Endothelial cell of umbilical vein (primary cell): ENCODE measurements around the gene CLIC3. TPM values are rescaled to one million over a fixed set of nuclear protein-coding genes. Genes with fewer than 3 reads are reported as not detected.

ENCODE experiments used
- BruUV-seq: library from RNA; stranded (reverse); fragments of 400-500 nt; replicated peaks from 2 replicates; lab custom pipeline; 2021; lab: Mats Ljungman, UMichigan
- CTCF ChIA-PET: fragments of 300-600, 350-600 bp; sonication (Branson Sonifier 250); formaldehyde crosslinking; loops from one replicate; lab custom pipeline; 2021; ENCODE audit warnings: antibody characterized with exemption, inconsistent platforms; lab: Charles Lee
- POLR2A ChIA-PET: fragments of 300-600, 350-600 bp; sonication (Branson Sonifier 250); formaldehyde crosslinking; loops from one replicate; lab custom pipeline; 2021; ENCODE audit warnings: antibody characterized with exemption, inconsistent platforms; lab: Charles Lee
- DNase-seq: peaks from one replicate; pipeline ENCODE4 v3.0.0-alpha.2; 2011; ENCODE audit warnings: low read depth, low spot score
- FAIRE-seq: peaks from 2 replicates; lab custom pipeline; 2011; peaks lifted over from hg19 to GRCh38; lab: Jason Lieb, UNC
- H2AFZ ChIP-seq: 2 replicates; pipeline ENCODE4 v1.6.0; 2012; ENCODE audit warnings: low read depth, low read length, control low read depth, inconsistent platforms
- H3K27ac ChIP-seq: 2 replicates; pipeline ENCODE4 v1.5.1; 2011; ENCODE audit warnings: low read depth, mild to moderate bottlenecking, control low read depth, low read length, moderate library complexity; ENCODE audit not compliant: insufficient read depth
- H3K27me3 ChIP-seq, 2 experiments: 2 replicates each; pipeline versions ENCODE4 v1.6.0 to v1.6.1; 2011; ENCODE audit warnings: low read length in 2 of 2, mixed read lengths in 1 of 2; ENCODE audit not compliant: control insufficient read depth in 2 of 2, insufficient read depth in 2 of 2
- H3K36me3 ChIP-seq, 2 experiments: 2 replicates in 1 of 2; 3 replicates in 1 of 2; pipeline ENCODE4 v1.5.1; 2011; ENCODE audit warnings: low read length in 2 of 2, mild to moderate bottlenecking in 1 of 2, moderate library complexity in 1 of 2; ENCODE audit not compliant: control insufficient read depth in 2 of 2, insufficient read depth in 2 of 2; ENCODE audit errors: extremely low read depth in 1 of 2
- H3K4me1 ChIP-seq: 3 replicates; pipeline ENCODE4 v1.5.1; 2011; ENCODE audit warnings: mild to moderate bottlenecking, low read length; ENCODE audit not compliant: control insufficient read depth, insufficient read depth; ENCODE audit errors: extremely low read depth
- H3K4me2 ChIP-seq: 2 replicates; pipeline ENCODE4 v1.6.1; 2011; ENCODE audit warnings: low read length, control low read depth, mixed read lengths; ENCODE audit not compliant: insufficient read depth
- H3K4me3 ChIP-seq, 3 experiments: fragments of 200-600 bp in 1 of 3; sonication (generic), shearing (Covaris generic) in 1 of 3; replicated peaks in 1 of 3; 2 replicates each; pipeline ENCODE4 v1.5.1; 2011 to 2016; ENCODE audit warnings: control low read depth in 3 of 3, low read length in 3 of 3, mild to moderate bottlenecking in 2 of 3, inconsistent platforms in 1 of 3, low read depth in 1 of 3, moderate library complexity in 1 of 3; ENCODE audit not compliant: insufficient read depth in 1 of 3
- H3K79me2 ChIP-seq: 2 replicates; pipeline ENCODE4 v1.6.0; 2012; ENCODE audit warnings: low read length, inconsistent platforms; ENCODE audit not compliant: control insufficient read depth, insufficient read depth
- H3K9ac ChIP-seq: replicated peaks from 2 replicates; pipeline ENCODE3; 2011; ENCODE audit warnings: low read length, control low read depth; ENCODE audit not compliant: insufficient read depth; ENCODE audit errors: extremely low read depth
- H3K9me1 ChIP-seq: replicated peaks from 3 replicates; pipeline ENCODE4 v1.6.0; 2011; ENCODE audit warnings: mild to moderate bottlenecking, low read length; ENCODE audit not compliant: control insufficient read depth, insufficient read depth; ENCODE audit errors: extremely low read depth
- H3K9me3 ChIP-seq: replicated peaks from 2 replicates; pipeline ENCODE4 v1.5.1; 2012; ENCODE audit warnings: low read length, inconsistent platforms; ENCODE audit not compliant: control insufficient read depth, insufficient read depth
- H4K20me1 ChIP-seq: replicated peaks from 2 replicates; pipeline ENCODE3; 2011; ENCODE audit warnings: mild to moderate bottlenecking, low read length; ENCODE audit not compliant: control insufficient read depth, insufficient read depth; ENCODE audit errors: extremely low read depth
- CTCF ChIP-seq, 2 donors: IDR thresholded peaks; 1 replicate in 1 of 2; 2 replicates in 1 of 2; pipeline ENCODE4 v1.5.1; 2011; ENCODE audit warnings: low read length in 2 of 2, mild to moderate bottlenecking in 2 of 2, moderate library complexity in 2 of 2, control low read depth in 1 of 2, inconsistent platforms in 1 of 2, low read depth in 1 of 2; ENCODE audit not compliant: insufficient read depth in 1 of 2; ENCODE audit errors: extremely low read depth in 1 of 2
- EZH2 ChIP-seq: IDR thresholded peaks from 2 replicates; pipeline ENCODE4 v1.6.1; 2012; ENCODE audit warnings: borderline replicate concordance, low read depth, mild to moderate bottlenecking, moderate library complexity, low read length, inconsistent platforms; ENCODE audit not compliant: severe bottlenecking
- FOS ChIP-seq: IDR thresholded peaks from 2 replicates; pipeline ENCODE4 v1.6.1; 2011; ENCODE audit warnings: mild to moderate bottlenecking, low read length, moderate library complexity, borderline replicate concordance; ENCODE audit not compliant: insufficient read depth
- GATA2 ChIP-seq: IDR thresholded peaks from 2 replicates; pipeline ENCODE4 v1.7.0; 2011; ENCODE audit warnings: low read depth, mild to moderate bottlenecking, moderate library complexity, mixed read lengths, low read length; ENCODE audit not compliant: insufficient read length, insufficient read depth
- JUN ChIP-seq: IDR thresholded peaks from 2 replicates; pipeline ENCODE4 v1.6.1; 2011; ENCODE audit warnings: borderline replicate concordance, low read depth; ENCODE audit not compliant: insufficient read length, insufficient read depth
- MYC ChIP-seq: IDR thresholded peaks from one replicate; pipeline ENCODE4 v1.6.1; 2011; ENCODE audit warnings: mild to moderate bottlenecking, low read depth, low read length
- POLR2A ChIP-seq: IDR thresholded peaks from 2 replicates; pipeline ENCODE4 v1.6.1; 2012; ENCODE audit warnings: low read depth, mild to moderate bottlenecking, control low read depth, low read length
- POLR2AphosphoS5 ChIP-seq: IDR thresholded peaks from 2 replicates; pipeline ENCODE4 v1.6.1; 2012; ENCODE audit warnings: low read depth, mild to moderate bottlenecking, control low read depth, low read length, moderate library complexity; ENCODE audit not compliant: insufficient read depth
- dilution Hi-C: fragments of 300-500 bp; cut with MboI; formaldehyde crosslinking; loops from one replicate; pipeline ENCODE4 v1.15.0; 2019; ENCODE audit warnings: low sequenced_read_pairs; ENCODE audit not compliant: extremely low pct_ligation_motif_present
- intact Hi-C: fragments of 100-400 bp; cut with micrococcal nuclease; formaldehyde crosslinking; loops from one replicate; pipeline ENCODE4 v1.10.0; 2022
- polyA plus RNA-seq, 4 experiments: library from polyadenylated mRNA; depleted of rRNA in 3 of 4; stranded (reverse) in 3 of 4; unstranded in 1 of 4; fragments of >200 nt; gene quantifications; 2 replicates each; pipeline versions ENCODE4 v1.2.1 to v1.2.3, GENCODE V29; 2011 to 2012; ENCODE audit warnings: missing spikeins in 1 of 4
- total RNA-seq: library from RNA; stranded (reverse); gene quantifications from 2 replicates; pipeline ENCODE4 v1.2.3, GENCODE V29; 2021
- TF ChIP-seq, protein P1 (sequence below): IDR thresholded peaks from 2 replicates; pipeline ENCODE4 v1.6.1; 2011; ENCODE audit not compliant: insufficient read depth, insufficient read length

CLIC3 gene
- total and polyA plus RNA-seq, 2 donors (not counting 3 experiments of a cell fraction or from before 2014, with no cell fraction given), result 2.3 TPM; not detected in 1

DNA sequence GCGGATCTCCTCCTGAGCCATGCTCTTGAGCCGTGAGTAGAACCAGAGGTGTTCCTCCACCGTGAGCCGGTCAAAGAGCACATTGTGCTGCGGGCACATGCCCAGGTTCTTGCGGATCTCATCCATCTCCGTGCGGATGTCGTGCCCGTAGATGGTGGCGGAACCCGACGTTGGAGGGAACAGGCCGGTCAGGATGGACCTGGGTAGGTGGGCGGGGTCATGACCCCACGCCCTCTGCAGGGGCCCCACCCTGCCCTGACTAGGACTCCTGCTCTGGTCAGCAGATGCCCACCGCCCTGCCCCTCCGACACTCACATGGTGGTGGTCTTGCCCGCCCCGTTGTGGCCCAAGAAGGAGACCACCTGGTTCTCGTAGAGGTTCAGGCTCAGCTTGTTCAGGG is 19.6 kb upstream of the CLIC3 start:
- Histone ChIP-seq H3K79me2 (no peaks in the 10 kb centered on the region), H2AFZ (no peak overlapping the region), H3K9me1 (no peaks in the 10 kb centered on the region), H3K4me3 (no peak overlapping the region), H3K27me3 (no peaks in the 10 kb centered on the region), H3K27ac (no peak overlapping the region), H3K36me3 (no peaks in the 10 kb centered on the region), H3K4me1 (no peaks in the 10 kb centered on the region), H4K20me1 (no peaks in the 10 kb centered on the region), H3K9me3 (no peaks in the 10 kb centered on the region), H3K9ac (no peak overlapping the region), H3K4me2 (no peak overlapping the region)
- TF ChIP-seq POLR2AphosphoS5, result no peak
- TF ChIP-seq, protein P1, sequence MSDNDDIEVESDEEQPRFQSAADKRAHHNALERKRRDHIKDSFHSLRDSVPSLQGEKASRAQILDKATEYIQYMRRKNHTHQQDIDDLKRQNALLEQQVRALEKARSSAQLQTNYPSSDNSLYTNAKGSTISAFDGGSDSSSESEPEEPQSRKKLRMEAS, result no peak
- TF ChIP-seq JUN, result no peak
- TF ChIP-seq MYC, result no peak
- no peak for TF ChIP-seq FOS
- no peak for TF ChIP-seq GATA2
- no peak for TF ChIP-seq EZH2
- TF ChIP-seq CTCF (IDR thresholded peaks at IDR 0.05; ENCODE audit: extremely low read depth in 1 of 2, insufficient read depth in 1 of 2, low read depth in 1 of 2, low read length in 2 of 2), result no peak
- no peak for TF ChIP-seq POLR2A
- intact Hi-C loops, result no loop called here
- no TSS peak for BruUV-seq
- POLR2A ChIA-PET, result no interaction called here
- CTCF ChIA-PET, result interaction anchor here (2.0 kb wide), 1 partner anchor 13 kb away, joined by 10 read pairs; no protein-coding TSS in a partner anchor
- dilution Hi-C loops, result no loop called here
- no peak for FAIRE-seq
- DNase-seq, result no peak
